Rectal smooth muscle tissue (tissue), 1 donor: Measurements from ENCODE around the gene RRM2.
"Not testable (repeated sequence)": the region's sequence is repeated elsewhere in the genome, so short reads cannot be mapped to it uniquely, and the experiment has no call there.

ENCODE experiments used
- H3K27ac ChIP-seq: one replicate; pipeline ENCODE4 v1.7.0; 2013; ENCODE audit warnings: low read depth, low read length, inconsistent platforms
- H3K27me3 ChIP-seq: one replicate; pipeline ENCODE4 v1.7.0; 2013; ENCODE audit warnings: low read length; ENCODE audit not compliant: control insufficient read depth, insufficient read depth
- H3K36me3 ChIP-seq: one replicate; pipeline ENCODE4 v1.7.0; 2013; ENCODE audit warnings: low read length; ENCODE audit not compliant: control insufficient read depth, insufficient read depth
- H3K4me1 ChIP-seq: one replicate; pipeline ENCODE4 v1.7.0; 2013; ENCODE audit warnings: low read length; ENCODE audit not compliant: control insufficient read depth, insufficient read depth
- H3K4me3 ChIP-seq: one replicate; pipeline ENCODE4 v1.7.0; 2013; ENCODE audit warnings: low read length
- H3K9ac ChIP-seq: one replicate; pipeline ENCODE4 v1.7.0; 2013; ENCODE audit warnings: low read length

The RRM2 gene

DNA sequence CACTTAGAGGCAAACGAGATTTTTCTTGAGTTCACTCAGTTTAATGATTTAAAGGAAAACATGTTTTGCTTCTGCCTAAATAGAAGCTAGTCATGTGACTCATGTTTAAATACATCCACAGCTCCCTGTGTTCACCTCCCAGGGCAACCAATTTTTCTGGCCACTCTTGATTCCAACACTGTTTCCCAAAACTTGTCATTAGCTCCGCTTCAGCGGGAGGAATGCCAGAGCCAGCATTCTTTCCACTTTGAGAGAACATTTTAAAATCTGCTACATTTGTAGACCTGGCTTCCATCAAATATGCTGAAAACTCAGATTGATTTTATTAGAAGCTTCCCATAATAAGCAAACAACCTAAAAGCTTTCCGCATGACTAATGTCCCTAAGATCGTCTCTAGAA, 39.5 kb upstream of the RRM2 start:
- Histone ChIP-seq H3K4me3 (no peak overlapping the region), H3K4me1 (peaks cover 10% of the 10 kb centered on the region), H3K27ac (no peak overlapping the region), H3K36me3 (no peaks in the 10 kb centered on the region), H3K27me3 (no peaks in the 10 kb centered on the region), H3K9ac (no peak overlapping the region)

DNA sequence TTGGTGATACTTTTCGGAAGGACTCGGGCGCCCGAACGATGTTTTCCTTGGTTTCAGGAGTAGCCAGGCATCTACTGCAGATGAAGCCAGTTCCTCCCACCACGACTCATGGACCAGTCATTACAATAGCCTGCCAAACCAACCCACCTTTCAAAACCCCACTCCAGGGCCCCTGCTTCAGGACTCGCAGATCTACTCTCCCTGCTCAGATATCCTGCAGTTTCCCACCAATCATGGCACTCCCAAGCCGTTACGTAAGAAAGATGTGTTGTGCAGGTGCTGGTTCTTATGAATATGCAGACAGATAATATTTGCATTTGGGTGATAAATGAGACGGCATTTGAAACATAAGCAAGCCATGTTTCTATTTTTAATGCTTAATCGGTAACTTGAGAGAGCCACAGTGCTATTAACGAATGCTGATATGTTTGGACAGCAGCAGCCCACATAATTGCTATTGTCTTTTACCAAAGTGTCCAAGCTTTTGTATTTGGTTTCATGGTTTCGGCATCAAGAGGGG, 38.8 kb upstream of the RRM2 start:
- H3K36me3 ChIP-seq, result no peaks in the 10 kb centered on the region
- H3K27me3 ChIP-seq, result no peaks in the 10 kb centered on the region
- no peak overlapping the region for H3K9ac ChIP-seq
- H3K4me3 ChIP-seq, result no peak overlapping the region
- peaks cover 7% of the 10 kb centered on the region for H3K4me1 ChIP-seq
- no peak overlapping the region for H3K27ac ChIP-seq

DNA sequence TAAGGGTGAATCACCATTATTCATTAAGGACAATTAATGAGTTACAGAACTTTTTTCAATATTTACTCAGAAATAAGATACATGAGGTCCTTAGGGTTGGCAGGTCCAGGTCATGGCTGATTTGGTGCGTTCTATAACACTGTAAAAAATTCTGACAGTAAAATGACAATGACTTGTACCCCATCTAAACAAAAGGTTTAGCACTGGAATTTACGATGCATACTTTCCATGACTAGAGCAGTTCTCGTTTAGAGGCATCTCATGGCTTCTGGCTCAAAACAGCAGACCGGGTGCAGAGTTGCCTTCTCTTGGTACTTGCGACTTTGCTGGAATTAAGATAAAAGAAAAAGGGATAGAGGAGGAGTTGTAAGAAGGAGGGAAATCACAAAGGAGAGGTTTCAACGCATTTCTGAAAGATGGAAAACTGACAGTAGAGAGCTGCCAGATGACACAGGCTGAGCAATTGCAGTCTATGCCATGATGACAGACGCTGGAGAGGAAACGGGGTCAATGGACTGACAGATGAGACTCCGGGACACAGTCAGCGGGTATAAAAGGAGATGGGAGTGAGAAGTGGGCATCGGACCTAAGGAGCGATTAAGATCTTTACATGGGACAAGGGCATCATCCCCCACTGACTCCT, 38.2 kb upstream of the RRM2 start:
- Histone ChIP-seq H3K9ac (no peak overlapping the region), H3K27ac (no peak overlapping the region), H3K27me3 (no peaks in the 10 kb centered on the region)

DNA sequence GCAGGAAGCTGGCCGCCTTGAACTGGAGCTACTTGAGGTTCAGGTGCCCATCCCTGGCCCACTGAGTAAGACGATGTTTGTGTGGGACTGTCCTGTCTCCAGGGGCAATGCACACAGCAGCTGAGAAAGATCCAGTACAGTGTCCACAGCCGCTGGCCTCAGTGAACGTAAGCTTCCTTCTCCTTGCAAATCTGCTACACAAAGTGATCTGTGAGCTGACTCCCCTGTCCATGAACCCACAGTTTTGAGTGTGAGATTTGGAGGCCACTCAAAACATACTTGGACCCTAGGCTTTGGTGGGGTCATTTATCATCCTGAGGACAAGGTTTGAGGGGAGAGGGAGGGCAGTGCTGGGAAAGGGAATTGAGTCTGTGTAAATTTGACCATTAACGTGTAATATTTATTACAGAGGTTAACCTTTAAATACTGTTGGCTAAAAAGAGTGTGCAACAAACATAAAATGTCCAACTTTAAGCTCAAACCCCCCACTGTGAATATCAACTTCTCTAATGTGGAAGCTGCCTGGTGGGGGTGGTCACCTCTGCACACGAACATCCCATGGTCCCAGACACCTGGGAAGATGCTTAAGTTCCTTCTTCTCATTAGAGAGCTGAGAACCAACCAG, 37.4 kb upstream of the RRM2 start:
- Histone ChIP-seq H3K4me3 (no peak overlapping the region), H3K4me1 (peaks cover 7% of the 10 kb centered on the region), H3K27ac (no peak overlapping the region), H3K27me3 (no peaks in the 10 kb centered on the region), H3K9ac (no peak overlapping the region), H3K36me3 (no peaks in the 10 kb centered on the region)

More for the DNA sequence above, 38.2 kb upstream of the RRM2 start:
- peaks cover 7% of the 10 kb centered on the region for H3K4me1 ChIP-seq
- H3K36me3 ChIP-seq, result no peaks in the 10 kb centered on the region
- no peak overlapping the region for H3K4me3 ChIP-seq

DNA sequence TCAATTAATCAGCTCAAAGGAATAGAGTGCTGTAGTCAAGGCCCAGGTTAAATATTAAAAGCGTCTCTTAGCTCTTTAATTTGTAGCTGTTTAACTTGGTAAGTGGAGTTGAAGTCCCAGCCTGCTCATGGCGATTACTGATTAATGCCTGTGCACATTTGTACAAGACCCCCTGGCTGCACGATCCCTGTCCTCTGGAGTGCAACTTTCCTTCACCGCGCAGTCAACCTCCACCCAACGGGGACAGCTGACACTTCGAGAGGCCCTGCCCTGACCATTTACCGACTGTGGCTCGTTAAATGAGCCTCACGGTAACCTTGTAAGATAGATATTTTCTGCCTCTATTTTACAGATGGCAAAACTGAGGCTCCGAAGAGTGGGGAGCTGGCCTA, 36.9 kb upstream of the RRM2 start:
- Histone ChIP-seq H3K27ac (no peak overlapping the region), H3K27me3 (no peaks in the 10 kb centered on the region), H3K36me3 (no peaks in the 10 kb centered on the region), H3K4me3 (no peak overlapping the region), H3K9ac (no peak overlapping the region), H3K4me1 (peaks cover 7% of the 10 kb centered on the region)

DNA sequence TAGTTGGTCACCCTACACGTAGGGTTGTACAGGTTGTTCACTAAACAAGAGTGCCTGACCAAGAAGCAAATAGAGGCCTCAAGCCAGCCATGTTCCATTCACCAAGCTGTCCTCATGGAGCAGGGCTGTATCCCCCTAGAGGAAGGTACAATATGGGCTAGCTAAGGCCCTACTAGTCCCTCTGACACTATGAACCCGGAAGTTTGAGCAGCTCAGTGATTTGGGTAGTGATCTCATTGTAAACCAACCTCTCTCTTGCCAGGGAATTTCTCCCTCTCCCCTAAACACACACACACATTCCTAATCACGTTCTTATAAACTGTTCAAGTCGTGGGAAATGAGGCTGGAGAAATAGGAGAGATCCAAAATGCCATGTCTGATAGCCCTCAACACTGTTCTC, 35.6 kb upstream of the RRM2 start:
- no peak overlapping the region for H3K9ac ChIP-seq
- no peak overlapping the region for H3K27ac ChIP-seq
- peaks cover 6% of the 10 kb centered on the region for H3K4me1 ChIP-seq
- no peak overlapping the region for H3K4me3 ChIP-seq
- no peaks in the 10 kb centered on the region for H3K36me3 ChIP-seq
- H3K27me3 ChIP-seq, result no peaks in the 10 kb centered on the region

DNA sequence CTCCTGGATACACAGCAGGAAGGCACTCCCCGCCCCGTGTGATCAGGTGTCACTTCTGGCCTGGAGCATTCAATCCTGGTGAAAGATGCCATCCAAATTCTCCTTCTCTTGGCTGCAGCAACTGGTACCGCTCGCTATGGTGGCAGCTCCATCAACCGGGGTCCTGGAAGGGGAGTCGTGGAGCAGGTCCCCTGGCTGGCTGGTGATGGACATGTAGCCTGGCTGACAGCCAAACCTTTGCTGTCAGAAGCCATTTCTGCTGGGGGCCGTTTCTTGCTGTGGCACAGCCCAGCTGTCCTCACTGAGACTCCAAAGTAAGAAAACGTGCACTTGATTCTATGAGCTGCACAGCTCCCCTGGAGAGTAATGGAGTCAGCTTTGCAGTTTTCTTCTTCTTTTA, 35.2 kb upstream of the RRM2 start:
- no peak overlapping the region for H3K9ac ChIP-seq
- H3K27me3 ChIP-seq, result no peaks in the 10 kb centered on the region
- no peak overlapping the region for H3K27ac ChIP-seq
- peaks cover 6% of the 10 kb centered on the region for H3K4me1 ChIP-seq
- H3K36me3 ChIP-seq, result no peaks in the 10 kb centered on the region
- no peak overlapping the region for H3K4me3 ChIP-seq

DNA sequence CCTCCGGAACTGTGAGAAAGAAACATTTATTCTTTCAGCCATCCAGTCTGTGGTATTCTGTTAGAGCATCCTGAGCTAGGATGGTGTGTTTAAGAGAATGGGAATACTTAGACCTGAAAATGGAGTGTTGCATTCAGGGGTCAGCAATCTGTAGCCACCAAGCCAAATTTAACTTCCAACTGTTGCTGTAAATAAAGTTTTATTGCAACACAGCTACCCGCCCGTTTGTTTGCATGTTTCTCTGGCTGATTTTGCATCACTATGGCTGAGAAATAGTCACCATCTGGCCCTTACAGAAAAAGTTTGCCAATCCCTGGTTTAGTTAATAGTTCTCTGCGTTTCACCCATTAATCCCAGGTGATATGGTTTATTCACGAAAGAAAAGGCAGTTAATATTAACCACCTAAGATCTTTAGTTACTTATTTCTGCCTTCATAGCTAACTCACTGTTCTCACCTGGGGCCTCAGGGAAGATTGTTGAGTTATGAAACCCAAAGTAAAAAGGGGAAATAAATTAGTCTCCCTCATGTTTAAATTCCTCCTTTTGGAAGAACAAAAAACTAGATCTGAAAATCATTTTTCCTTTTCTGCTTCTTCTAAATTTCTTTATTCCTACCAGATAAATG, 32.9 kb upstream of the RRM2 start:
- no peak overlapping the region for H3K9ac ChIP-seq
- H3K27me3 ChIP-seq, result no peaks in the 10 kb centered on the region
- H3K27ac ChIP-seq, result no peak overlapping the region
- H3K4me3 ChIP-seq, result no peak overlapping the region
- no peaks in the 10 kb centered on the region for H3K4me1 ChIP-seq
- no peaks in the 10 kb centered on the region for H3K36me3 ChIP-seq

DNA sequence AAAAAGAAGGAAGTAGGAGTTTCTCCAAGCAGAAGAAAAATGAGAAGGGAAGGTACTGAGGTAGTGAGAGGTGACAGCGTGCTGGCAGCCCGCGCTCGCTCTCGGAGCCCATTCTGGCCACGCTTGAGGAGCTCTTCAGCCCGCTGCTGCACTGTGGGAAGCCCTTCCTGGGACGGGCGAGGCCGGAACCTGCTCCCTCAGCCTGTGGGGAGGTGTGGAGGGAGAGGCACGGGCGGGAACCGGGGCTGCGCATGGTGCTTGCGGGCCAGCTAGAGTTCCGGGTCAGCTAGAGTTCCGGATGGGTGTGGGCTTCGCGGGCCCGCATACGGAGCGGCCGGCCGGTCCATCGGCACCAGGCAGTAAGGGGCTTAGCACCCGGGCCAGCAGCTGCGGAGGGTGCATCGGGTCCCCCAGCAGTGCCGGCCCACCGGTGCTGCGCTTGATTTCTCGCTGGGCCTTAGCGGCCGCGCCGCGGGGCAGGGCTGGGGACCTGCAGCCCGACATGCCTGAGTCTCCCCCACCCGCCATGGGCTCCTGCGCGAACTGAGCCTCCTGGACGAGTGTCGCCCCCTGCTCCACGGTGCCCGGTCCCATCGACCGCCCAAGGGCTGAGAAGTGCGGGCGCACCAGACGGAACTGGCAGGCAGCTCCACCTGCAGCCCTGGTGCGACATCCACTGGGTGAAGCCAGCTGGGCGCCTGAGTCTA, 31.2 kb upstream of the RRM2 start:
- Histone ChIP-seq H3K4me1 (no peaks in the 10 kb centered on the region), H3K27me3 (no peaks in the 10 kb centered on the region), H3K9ac (no peak overlapping the region), H3K4me3 (peak overlapping the region; percentile 30), H3K36me3 (no peaks in the 10 kb centered on the region), H3K27ac (no peak overlapping the region)

DNA sequence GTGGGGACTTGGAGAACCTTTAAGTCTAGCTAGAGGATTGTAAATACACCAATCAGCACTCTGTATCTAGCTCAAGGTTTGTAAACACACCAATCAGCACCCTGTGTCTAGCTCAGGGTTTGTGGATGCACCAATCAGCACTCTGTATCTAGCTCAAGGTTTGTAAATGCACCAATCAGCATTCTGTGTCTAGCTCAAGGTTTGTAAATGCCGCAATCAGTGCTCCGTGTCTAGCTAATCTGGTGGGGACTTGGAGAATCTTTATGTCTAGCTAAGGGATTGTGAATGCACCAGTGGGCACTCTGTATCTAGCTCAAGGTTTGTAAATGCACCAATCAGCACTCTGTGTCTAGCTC, 30.7 kb upstream of the RRM2 start:
- H3K27ac ChIP-seq, H3K27me3 ChIP-seq, H3K4me1 ChIP-seq, H3K9ac ChIP-seq, H3K36me3 ChIP-seq: not testable (repeated sequence)
- H3K4me3 ChIP-seq, result peak overlapping the region; percentile 30

DNA sequence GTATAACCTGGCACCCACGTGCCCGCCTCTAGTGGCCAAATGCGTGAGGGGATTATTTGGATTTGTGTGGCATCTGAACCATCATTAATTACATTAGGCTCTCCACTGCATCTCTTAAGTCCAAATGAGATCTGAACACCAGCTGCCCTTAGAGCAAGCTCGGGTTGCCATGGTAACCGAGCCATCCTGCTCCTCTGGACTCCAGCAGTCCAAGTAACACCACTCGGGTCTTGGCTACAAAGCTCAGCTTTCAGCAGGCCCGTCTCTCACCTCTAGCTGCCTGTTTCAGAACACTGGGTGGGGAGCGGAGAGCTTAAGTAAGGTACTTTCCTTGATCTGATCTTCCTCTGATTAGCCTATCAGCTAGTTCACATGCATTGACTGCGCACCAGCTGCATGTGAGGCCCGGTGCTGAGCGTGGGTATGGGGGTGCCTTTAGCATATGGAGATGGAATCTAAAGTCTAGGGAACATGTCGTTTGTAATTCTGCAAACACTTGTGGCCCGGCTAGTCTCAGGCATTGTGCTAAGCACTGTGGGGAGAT, 28.2 kb upstream of the RRM2 start:
- Histone ChIP-seq H3K4me3 (no peak overlapping the region), H3K4me1 (peaks cover 3% of the 10 kb centered on the region), H3K36me3 (no peaks in the 10 kb centered on the region), H3K27me3 (no peaks in the 10 kb centered on the region), H3K27ac (no peak overlapping the region), H3K9ac (no peak overlapping the region)

DNA sequence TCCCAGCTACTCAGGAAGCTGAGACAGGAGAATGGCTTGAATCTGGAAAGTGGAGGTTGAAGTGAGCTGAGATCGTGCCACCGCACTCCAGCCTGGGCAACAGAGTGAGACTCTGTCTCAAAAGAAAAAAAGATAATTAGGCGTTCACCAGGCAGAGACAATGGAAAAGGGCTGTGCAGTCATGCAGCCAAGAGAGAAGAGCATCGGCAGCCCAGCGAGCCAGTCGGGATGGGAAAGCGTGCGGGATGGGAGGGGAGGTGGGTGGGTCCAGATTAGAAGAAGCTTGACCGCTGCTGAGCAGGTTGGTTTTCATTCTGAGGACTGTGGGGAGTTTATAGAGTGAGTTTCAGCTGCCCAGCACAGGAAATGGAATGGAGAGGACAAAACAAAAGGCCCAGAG, 27.4 kb upstream of the RRM2 start:
- H3K27me3 ChIP-seq, result no peaks in the 10 kb centered on the region

More for the DNA sequence above, 27.4 kb upstream of the RRM2 start:
- Histone ChIP-seq H3K4me3 (no peak overlapping the region), H3K36me3 (no peaks in the 10 kb centered on the region), H3K9ac (no peak overlapping the region), H3K4me1 (peaks cover 3% of the 10 kb centered on the region), H3K27ac (no peak overlapping the region)
